H1 (cell line): ENCODE results near the gene C12orf56. TPM values are rescaled to one million over a fixed set of nuclear protein-coding genes. Genes with fewer than 3 reads are reported as not detected.

ENCODE experiments used
- CREB1 ChIP-seq: IDR thresholded peaks from 2 replicates; pipeline ENCODE4 v1.6.1; 2012; ENCODE audit warnings: inconsistent platforms
- FOSL1 ChIP-seq: IDR thresholded peaks from 2 replicates; pipeline ENCODE4 v1.6.1; 2011; ENCODE audit warnings: mild to moderate bottlenecking, low read depth, low read length, moderate library complexity; ENCODE audit not compliant: insufficient read depth
- SP2 ChIP-seq: IDR thresholded peaks from 2 replicates; pipeline ENCODE4 v1.6.1; 2012; ENCODE audit warnings: mild to moderate bottlenecking, low read length, inconsistent platforms
- SP4 ChIP-seq: IDR thresholded peaks from 2 replicates; pipeline ENCODE4 v1.6.1; 2012; ENCODE audit warnings: low read length, inconsistent platforms
- TEAD4 ChIP-seq: IDR thresholded peaks from 2 replicates; pipeline ENCODE4 v1.6.1; 2012; ENCODE audit warnings: low read depth, low read length, inconsistent platforms, mixed read lengths
- polyA plus RNA-seq, 7 experiments: library from polyadenylated mRNA; depleted of rRNA in 3 of 7; stranded (reverse) in 5 of 7; unstranded in 2 of 7; fragments of >200 nt in 5 of 7; fragments of 200-250 nt in 2 of 7; gene quantifications; 1 replicate in 5 of 7; 2 replicates in 1 of 7; 4 replicates in 1 of 7; pipeline versions ENCODE4 v1.2.1 to v1.2.3, GENCODE V29; 2011 to 2013; ENCODE audit warnings: missing spikeins in 2 of 7, mixed read lengths in 2 of 7
- total RNA-seq: library from RNA; stranded (reverse); fragmentation: NEBNext Ultra II Directional; extraction: Animal tissue kit (Norgen Biotek cat#: 25700); gene quantifications from 2 replicates; pipeline ENCODE4 v1.2.1, GENCODE V29; 2021

The C12orf56 gene
- total and polyA plus RNA-seq, 2 of the 8 experiments (the other 6 are each of a cell fraction or from before 2014, with no cell fraction given), result 1.1 to 2.9 TPM

DNA sequence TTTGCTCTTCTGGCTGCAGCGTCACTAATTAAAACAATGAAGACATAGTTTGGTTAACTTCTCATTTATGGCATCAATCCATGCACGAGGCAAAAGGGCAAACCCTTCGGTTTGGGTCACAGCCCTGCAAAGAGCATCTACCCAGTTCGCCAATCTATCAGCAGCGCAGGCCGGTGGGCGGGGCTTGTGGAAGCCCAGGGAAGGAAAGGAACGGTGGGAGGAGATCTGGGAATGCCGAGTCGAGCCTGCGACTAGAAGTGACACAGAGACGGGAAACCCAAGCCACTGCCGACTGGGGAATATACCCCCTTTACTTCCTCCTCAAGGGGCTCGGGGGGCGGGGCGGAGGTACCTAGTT, 168.9 kb downstream of the C12orf56 start (continued):
- TF ChIP-seq SP2 (no peak), SP4 (no peak), FOSL1 (no peak), CREB1 (no peak), TEAD4 (no peak)
